Stimulated activated CD4-positive, alpha-beta T cell treated with anti-CD3 and anti-CD28 coated beads, TNF-alpha, amount 100 ng/mL, for 24 hours (primary cell): ENCODE results near the gene CALCOCO1.

ENCODE experiments used
- DNase-seq, 3 experiments: peaks; one replicate each; pipeline ENCODE4 v3.0.0-alpha.2; 2020; ENCODE audit warnings: low read depth in 3 of 3

CALCOCO1 gene

GRCh38 chr12:53752192-53752601 lies 24.9 kb upstream of the CALCOCO1 start:
- DNase-seq = no peak

- DNase-seq = no peak
Measured at GRCh38 chr12:53751336-53752191, 24.3 kb upstream of the CALCOCO1 start, which contains the start of gene CISTR. Gene CISTR, minus strand, starts transcription at chr12:53751979.

- no peak for DNase-seq
Measured at GRCh38 chr12:53750812-53751335, 23.6 kb upstream of the CALCOCO1 start.

- no peak for DNase-seq
Measured at GRCh38 chr12:53749986-53750811, 22.9 kb upstream of the CALCOCO1 start.

- no peak for DNase-seq
Measured at GRCh38 chr12:53748072-53748840, 21.0 kb upstream of the CALCOCO1 start.

- DNase-seq = no peak
Measured at GRCh38 chr12:53747095-53747494, 19.8 kb upstream of the CALCOCO1 start.

GRCh38 chr12:53746592-53747092 lies 19.4 kb upstream of the CALCOCO1 start:
- DNase-seq = peak; percentile 72 to 85 (median 76)

GRCh38 chr12:53744751-53745150 lies 17.5 kb upstream of the CALCOCO1 start:
- DNase-seq = no peak

GRCh38 chr12:53744130-53744441 lies 16.8 kb upstream of the CALCOCO1 start:
- DNase-seq = no peak

GRCh38 chr12:53743266-53744129 lies 16.2 kb upstream of the CALCOCO1 start:
- peak; percentile 40 to 53 (median 49) for DNase-seq

- no peak for DNase-seq
Measured at GRCh38 chr12:53740130-53740491, 12.9 kb upstream of the CALCOCO1 start.

- no peak for DNase-seq
Measured at GRCh38 chr12:53739214-53740129, 12.2 kb upstream of the CALCOCO1 start.

- peak in 1 of 3 experiments; percentile 37 for DNase-seq
Measured at GRCh38 chr12:53738406-53739213, 11.4 kb upstream of the CALCOCO1 start.

GRCh38 chr12:53737951-53738405 lies 10.7 kb upstream of the CALCOCO1 start:
- DNase-seq = no peak

GRCh38 chr12:53737093-53737808 lies 10.0 kb upstream of the CALCOCO1 start:
- no peak for DNase-seq

- no peak for DNase-seq
Measured at GRCh38 chr12:53736592-53736991, 9.3 kb upstream of the CALCOCO1 start.

- DNase-seq = no peak
Measured at GRCh38 chr12:53735556-53735955, 8.3 kb upstream of the CALCOCO1 start.

GRCh38 chr12:53734425-53734824 lies 7.2 kb upstream of the CALCOCO1 start:
- DNase-seq = no peak
